Measurements from ENCODE around the gene SIM2.

- TF ChIP-seq CTCF (IDR thresholded peaks at IDR 0.05) (no peak), ZFX (IDR thresholded peaks at IDR 0.05; ENCODE audit: borderline replicate concordance) (no peak)
Observed at GRCh38 chr21:36698981-36699545, at the start of gene SIM2.
